HepG2 (cell line): ENCODE data around the gene HNRNPF. TPM values are rescaled to one million over a fixed set of nuclear protein-coding genes. Genes with fewer than 3 reads are reported as not detected.

Source experiments
- ATAD3A ChIP-seq: sonication (generic); formaldehyde crosslinking; IDR thresholded peaks from 2 replicates; pipeline ENCODE4 v1.4.0; 2020; ENCODE audit warnings: missing genetic modification reagents
- HNRNPLL ChIP-seq: fragments of 200-400 bp; formaldehyde crosslinking; IDR thresholded peaks from 2 replicates; pipeline ENCODE4 v1.6.1; 2017; ENCODE audit warnings: mild to moderate bottlenecking, low read depth, low read length; ENCODE audit not compliant: poor library complexity, severe bottlenecking
- HOXD1 ChIP-seq: sonication (generic); formaldehyde crosslinking; IDR thresholded peaks from 2 replicates; pipeline ENCODE4 v1.5.0; 2020; ENCODE audit warnings: missing genetic modification reagents
- KLF12 ChIP-seq: sonication (generic); formaldehyde crosslinking; IDR thresholded peaks from 2 replicates; pipeline ENCODE4 v1.4.0; 2020; ENCODE audit warnings: missing genetic modification reagents, borderline replicate concordance
- POLR2AphosphoS5 ChIP-seq: IDR thresholded peaks from 2 replicates; pipeline ENCODE4 v1.6.1; 2012; ENCODE audit warnings: low read depth, low read length
- TBX3 ChIP-seq: fragments of 450-650 bp; IDR thresholded peaks from 2 replicates; pipeline ENCODE4 v1.6.1; 2017; ENCODE audit warnings: antibody characterized with exemption, mild to moderate bottlenecking, inconsistent platforms, borderline replicate concordance
- TEAD3 ChIP-seq: optimal IDR thresholded peaks from 2 replicates; pipeline ENCODE3; 2016; ENCODE audit warnings: borderline replicate concordance
- THYN1 ChIP-seq: sonication (generic); formaldehyde crosslinking; IDR thresholded peaks from 2 replicates; pipeline ENCODE4 v1.8.1; 2023; ENCODE audit warnings: low read depth, mild to moderate bottlenecking, moderate library complexity, missing genetic modification reagents, borderline replicate concordance
- ZNF264 ChIP-seq: sonication (generic); formaldehyde crosslinking; IDR thresholded peaks from 2 replicates; pipeline ENCODE4 v1.4.0; 2020; ENCODE audit warnings: missing genetic modification reagents
- ZNF432 ChIP-seq: sonication (generic); formaldehyde crosslinking; IDR thresholded peaks from 2 replicates; pipeline ENCODE4 v1.5.0; 2020; ENCODE audit warnings: missing genetic modification reagents, mild to moderate bottlenecking, borderline replicate concordance
- ZNF772 ChIP-seq: sonication (generic); formaldehyde crosslinking; IDR thresholded peaks from 2 replicates; pipeline ENCODE4 v1.5.0; 2020; ENCODE audit warnings: mild to moderate bottlenecking, missing genetic modification reagents
- polyA plus RNA-seq, 8 experiments: library from polyadenylated mRNA; depleted of rRNA in 3 of 8; stranded (reverse) in 7 of 8; unstranded in 1 of 8; fragments of >200 nt; fragmentation: Illumina TruSeq in 4 of 8; extraction: Trizol in 4 of 8; gene quantifications; 2 replicates each; pipeline versions ENCODE4 v1.2.1 to v1.2.3, GENCODE V29; 2011 to 2016; ENCODE audit warnings: low read depth in 4 of 8, missing spikeins in 1 of 8, mixed read lengths in 1 of 8; ENCODE audit not compliant: insufficient read depth in 1 of 8
- total RNA-seq, 5 experiments: library from RNA; depleted of rRNA; stranded (reverse); fragments of >200 nt; fragmentation: Illumina TruSeq; extraction: Trizol; gene quantifications; 2 replicates each; pipeline ENCODE4 v1.2.3, GENCODE V29; 2016; ENCODE audit warnings: low read depth in 1 of 5
- TF ChIP-seq, protein P1 (sequence below): sonication (generic); formaldehyde crosslinking; IDR thresholded peaks from 2 replicates; pipeline ENCODE4 v1.4.0; 2020; ENCODE audit warnings: missing genetic modification reagents
- TF ChIP-seq, protein P2 (sequence below): sonication (generic); formaldehyde crosslinking; IDR thresholded peaks from 2 replicates; pipeline ENCODE4 v1.4.0; 2020; ENCODE audit warnings: missing genetic modification reagents
- TF ChIP-seq, protein P3 (sequence below): sonication (generic); formaldehyde crosslinking; IDR thresholded peaks from 2 replicates; pipeline ENCODE4 v1.5.0; 2020; ENCODE audit warnings: mild to moderate bottlenecking, missing genetic modification reagents

Gene HNRNPF
- total and polyA plus RNA-seq, 2 of the 13 experiments (the other 11 are each of a cell fraction or from before 2014, with no cell fraction given), result 166 to 308 TPM

DNA sequence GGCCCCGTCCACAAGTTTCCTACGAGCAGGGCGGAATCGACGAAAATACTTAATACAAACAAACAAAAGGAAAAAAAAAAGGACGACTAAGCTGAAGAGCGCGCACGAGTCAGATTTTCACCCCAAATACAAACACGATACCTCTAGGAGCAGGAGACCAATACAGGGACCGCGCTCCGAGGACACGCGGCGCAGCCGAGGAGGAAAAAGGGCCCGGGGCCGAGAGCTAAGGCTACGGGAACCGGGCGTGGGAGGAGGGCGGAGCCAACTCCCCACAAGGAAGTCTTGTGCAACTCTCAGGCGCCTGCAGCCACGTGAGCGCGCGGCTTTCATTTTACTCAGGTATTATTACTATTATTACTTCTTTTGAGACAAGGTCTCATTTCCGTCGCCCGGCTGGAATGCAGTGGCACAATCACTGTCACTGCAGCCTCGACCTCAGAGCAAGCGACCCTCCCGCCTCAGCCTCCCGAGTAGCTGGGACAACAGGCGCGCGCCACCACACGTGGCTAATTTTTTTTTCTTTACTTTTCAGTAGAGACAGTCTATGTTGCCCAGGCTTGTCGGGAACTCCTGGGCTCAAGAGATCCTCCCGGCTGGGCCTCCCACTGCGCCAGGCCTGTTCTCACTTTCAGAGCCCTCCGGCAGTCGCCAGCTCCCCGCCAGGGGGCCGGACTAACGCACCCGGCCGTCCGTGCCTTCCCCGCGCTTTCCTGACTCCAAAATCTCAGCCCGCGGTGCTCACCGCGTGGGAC, 1.2 kb downstream of the HNRNPF start (continued):
- TF ChIP-seq HOXD1 (0 out of 2 replicates have a peak, but pooled peaks have one; percentile 18), THYN1 (CRISPR knock-in tag) (no peak), ATAD3A (CRISPR knock-in tag) (no peak), HNRNPLL (peak; percentile 20), ZNF264 (0 out of 2 replicates have a peak, but pooled peaks have one; percentile 13), TBX3 (peak; percentile 30; the same call in 1 of the 2 replicates), ZNF432 (CRISPR knock-in tag) (no peak), POLR2AphosphoS5 (peak; percentile 95), ZNF772 (CRISPR knock-in tag) (peak; percentile 42; the same call in 1 of the 2 replicates), TEAD3 (CRISPR knock-in tag) (peak; percentile 57), KLF12 (CRISPR knock-in tag) (peak; percentile 72; the same call in 1 of the 2 replicates)
- TF ChIP-seq, protein P1, sequence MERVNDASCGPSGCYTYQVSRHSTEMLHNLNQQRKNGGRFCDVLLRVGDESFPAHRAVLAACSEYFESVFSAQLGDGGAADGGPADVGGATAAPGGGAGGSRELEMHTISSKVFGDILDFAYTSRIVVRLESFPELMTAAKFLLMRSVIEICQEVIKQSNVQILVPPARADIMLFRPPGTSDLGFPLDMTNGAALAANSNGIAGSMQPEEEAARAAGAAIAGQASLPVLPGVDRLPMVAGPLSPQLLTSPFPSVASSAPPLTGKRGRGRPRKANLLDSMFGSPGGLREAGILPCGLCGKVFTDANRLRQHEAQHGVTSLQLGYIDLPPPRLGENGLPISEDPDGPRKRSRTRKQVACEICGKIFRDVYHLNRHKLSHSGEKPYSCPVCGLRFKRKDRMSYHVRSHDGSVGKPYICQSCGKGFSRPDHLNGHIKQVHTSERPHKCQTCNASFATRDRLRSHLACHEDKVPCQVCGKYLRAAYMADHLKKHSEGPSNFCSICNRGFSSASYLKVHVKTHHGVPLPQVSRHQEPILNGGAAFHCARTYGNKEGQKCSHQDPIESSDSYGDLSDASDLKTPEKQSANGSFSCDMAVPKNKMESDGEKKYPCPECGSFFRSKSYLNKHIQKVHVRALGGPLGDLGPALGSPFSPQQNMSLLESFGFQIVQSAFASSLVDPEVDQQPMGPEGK, result peak; percentile 73
- TF ChIP-seq, protein P2, sequence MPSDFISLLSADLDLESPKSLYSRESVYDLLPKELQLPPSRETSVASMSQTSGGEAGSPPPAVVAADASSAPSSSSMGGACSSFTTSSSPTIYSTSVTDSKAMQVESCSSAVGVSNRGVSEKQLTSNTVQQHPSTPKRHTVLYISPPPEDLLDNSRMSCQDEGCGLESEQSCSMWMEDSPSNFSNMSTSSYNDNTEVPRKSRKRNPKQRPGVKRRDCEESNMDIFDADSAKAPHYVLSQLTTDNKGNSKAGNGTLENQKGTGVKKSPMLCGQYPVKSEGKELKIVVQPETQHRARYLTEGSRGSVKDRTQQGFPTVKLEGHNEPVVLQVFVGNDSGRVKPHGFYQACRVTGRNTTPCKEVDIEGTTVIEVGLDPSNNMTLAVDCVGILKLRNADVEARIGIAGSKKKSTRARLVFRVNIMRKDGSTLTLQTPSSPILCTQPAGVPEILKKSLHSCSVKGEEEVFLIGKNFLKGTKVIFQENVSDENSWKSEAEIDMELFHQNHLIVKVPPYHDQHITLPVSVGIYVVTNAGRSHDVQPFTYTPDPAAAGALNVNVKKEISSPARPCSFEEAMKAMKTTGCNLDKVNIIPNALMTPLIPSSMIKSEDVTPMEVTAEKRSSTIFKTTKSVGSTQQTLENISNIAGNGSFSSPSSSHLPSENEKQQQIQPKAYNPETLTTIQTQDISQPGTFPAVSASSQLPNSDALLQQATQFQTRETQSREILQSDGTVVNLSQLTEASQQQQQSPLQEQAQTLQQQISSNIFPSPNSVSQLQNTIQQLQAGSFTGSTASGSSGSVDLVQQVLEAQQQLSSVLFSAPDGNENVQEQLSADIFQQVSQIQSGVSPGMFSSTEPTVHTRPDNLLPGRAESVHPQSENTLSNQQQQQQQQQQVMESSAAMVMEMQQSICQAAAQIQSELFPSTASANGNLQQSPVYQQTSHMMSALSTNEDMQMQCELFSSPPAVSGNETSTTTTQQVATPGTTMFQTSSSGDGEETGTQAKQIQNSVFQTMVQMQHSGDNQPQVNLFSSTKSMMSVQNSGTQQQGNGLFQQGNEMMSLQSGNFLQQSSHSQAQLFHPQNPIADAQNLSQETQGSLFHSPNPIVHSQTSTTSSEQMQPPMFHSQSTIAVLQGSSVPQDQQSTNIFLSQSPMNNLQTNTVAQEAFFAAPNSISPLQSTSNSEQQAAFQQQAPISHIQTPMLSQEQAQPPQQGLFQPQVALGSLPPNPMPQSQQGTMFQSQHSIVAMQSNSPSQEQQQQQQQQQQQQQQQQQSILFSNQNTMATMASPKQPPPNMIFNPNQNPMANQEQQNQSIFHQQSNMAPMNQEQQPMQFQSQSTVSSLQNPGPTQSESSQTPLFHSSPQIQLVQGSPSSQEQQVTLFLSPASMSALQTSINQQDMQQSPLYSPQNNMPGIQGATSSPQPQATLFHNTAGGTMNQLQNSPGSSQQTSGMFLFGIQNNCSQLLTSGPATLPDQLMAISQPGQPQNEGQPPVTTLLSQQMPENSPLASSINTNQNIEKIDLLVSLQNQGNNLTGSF (CRISPR knock-in tag), result peak; percentile 65; the same call in 1 of the 2 replicates
- TF ChIP-seq, protein P3, sequence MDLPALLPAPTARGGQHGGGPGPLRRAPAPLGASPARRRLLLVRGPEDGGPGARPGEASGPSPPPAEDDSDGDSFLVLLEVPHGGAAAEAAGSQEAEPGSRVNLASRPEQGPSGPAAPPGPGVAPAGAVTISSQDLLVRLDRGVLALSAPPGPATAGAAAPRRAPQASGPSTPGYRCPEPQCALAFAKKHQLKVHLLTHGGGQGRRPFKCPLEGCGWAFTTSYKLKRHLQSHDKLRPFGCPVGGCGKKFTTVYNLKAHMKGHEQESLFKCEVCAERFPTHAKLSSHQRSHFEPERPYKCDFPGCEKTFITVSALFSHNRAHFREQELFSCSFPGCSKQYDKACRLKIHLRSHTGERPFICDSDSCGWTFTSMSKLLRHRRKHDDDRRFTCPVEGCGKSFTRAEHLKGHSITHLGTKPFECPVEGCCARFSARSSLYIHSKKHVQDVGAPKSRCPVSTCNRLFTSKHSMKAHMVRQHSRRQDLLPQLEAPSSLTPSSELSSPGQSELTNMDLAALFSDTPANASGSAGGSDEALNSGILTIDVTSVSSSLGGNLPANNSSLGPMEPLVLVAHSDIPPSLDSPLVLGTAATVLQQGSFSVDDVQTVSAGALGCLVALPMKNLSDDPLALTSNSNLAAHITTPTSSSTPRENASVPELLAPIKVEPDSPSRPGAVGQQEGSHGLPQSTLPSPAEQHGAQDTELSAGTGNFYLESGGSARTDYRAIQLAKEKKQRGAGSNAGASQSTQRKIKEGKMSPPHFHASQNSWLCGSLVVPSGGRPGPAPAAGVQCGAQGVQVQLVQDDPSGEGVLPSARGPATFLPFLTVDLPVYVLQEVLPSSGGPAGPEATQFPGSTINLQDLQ (CRISPR knock-in tag), result no peak
